ENCODE results near the gene MAGI1.
A peak's percentile ranks its signal among the peaks of the same experiment; 100 is the strongest.
"Not testable (repeated sequence)": the region's sequence is repeated elsewhere in the genome, so short reads cannot be mapped to it uniquely, and the experiment has no call there.

Gene MAGI1

GRCh38 chr3:66029014-66029413, 9.7 kb downstream of the MAGI1 start:
- H3K27ac Mint-ChIP-seq: no peak overlapping the region
- H3K36me3 Mint-ChIP-seq: no peaks in the 10 kb centered on the region
- H3K4me3 Mint-ChIP-seq: no peak overlapping the region
- peak; percentile 8 for ATAC-seq
- no peaks in the 10 kb centered on the region for H3K4me1 Mint-ChIP-seq
- no peaks in the 10 kb centered on the region for H3K27me3 Mint-ChIP-seq
- H3K9me3 Mint-ChIP-seq: peaks cover 3% of the 10 kb centered on the region

GRCh38 chr3:66028457-66028856, 10.3 kb downstream of the MAGI1 start:
- no peak for ATAC-seq
- H3K27ac Mint-ChIP-seq: no peak overlapping the region
- H3K27me3 Mint-ChIP-seq: no peaks in the 10 kb centered on the region
- peaks cover 3% of the 10 kb centered on the region for H3K9me3 Mint-ChIP-seq
- H3K36me3 Mint-ChIP-seq: no peaks in the 10 kb centered on the region
- no peaks in the 10 kb centered on the region for H3K4me1 Mint-ChIP-seq
- no peak overlapping the region for H3K4me3 Mint-ChIP-seq

GRCh38 chr3:66027099-66027498, 11.6 kb downstream of the MAGI1 start:
- H3K27ac Mint-ChIP-seq, H3K4me3 Mint-ChIP-seq: not testable (repeated sequence)

GRCh38 chr3:66023738-66024385, 14.9 kb downstream of the MAGI1 start:
- ATAC-seq: no peak

More at GRCh38 chr3:66027099-66027498, 11.6 kb downstream of the MAGI1 start:
- H3K4me1 Mint-ChIP-seq, H3K27me3 Mint-ChIP-seq, H3K36me3 Mint-ChIP-seq, ATAC-seq, H3K9me3 Mint-ChIP-seq: not testable (repeated sequence)

GRCh38 chr3:66023229-66023628, 15.5 kb downstream of the MAGI1 start:
- Mint-ChIP-seq H3K36me3 (no peaks in the 10 kb centered on the region), H3K9me3 (peaks cover 3% of the 10 kb centered on the region), H3K27ac (no peak overlapping the region), H3K27me3 (no peaks in the 10 kb centered on the region), H3K4me3 (no peak overlapping the region), H3K4me1 (no peaks in the 10 kb centered on the region)
- ATAC-seq: no peak

More at GRCh38 chr3:66023738-66024385, 14.9 kb downstream of the MAGI1 start:
- Mint-ChIP-seq H3K4me3 (no peak overlapping the region), H3K9me3 (peaks cover 3% of the 10 kb centered on the region), H3K27ac (no peak overlapping the region), H3K36me3 (no peaks in the 10 kb centered on the region), H3K27me3 (no peaks in the 10 kb centered on the region), H3K4me1 (no peaks in the 10 kb centered on the region)

- Mint-ChIP-seq H3K4me3 (no peak overlapping the region), H3K27me3 (no peaks in the 10 kb centered on the region), H3K4me1 (no peaks in the 10 kb centered on the region), H3K27ac (no peak overlapping the region), H3K9me3 (peaks cover 3% of the 10 kb centered on the region), H3K36me3 (no peaks in the 10 kb centered on the region)
- ATAC-seq: no peak
Observed at GRCh38 chr3:66021731-66022131, 17.0 kb downstream of the MAGI1 start.

GRCh38 chr3:66019896-66020295, 18.8 kb downstream of the MAGI1 start:
- H3K4me3 Mint-ChIP-seq: no peak overlapping the region
- no peaks in the 10 kb centered on the region for H3K9me3 Mint-ChIP-seq

GRCh38 chr3:66018057-66019033, 20.4 kb downstream of the MAGI1 start:
- H3K27ac Mint-ChIP-seq: no peak overlapping the region
- no peak for ATAC-seq
- no peaks in the 10 kb centered on the region for H3K9me3 Mint-ChIP-seq
- no peaks in the 10 kb centered on the region for H3K36me3 Mint-ChIP-seq
- no peak overlapping the region for H3K4me3 Mint-ChIP-seq
- no peaks in the 10 kb centered on the region for H3K27me3 Mint-ChIP-seq
- H3K4me1 Mint-ChIP-seq: no peaks in the 10 kb centered on the region

More at GRCh38 chr3:66019896-66020295, 18.8 kb downstream of the MAGI1 start:
- no peaks in the 10 kb centered on the region for H3K27me3 Mint-ChIP-seq
- H3K4me1 Mint-ChIP-seq: no peaks in the 10 kb centered on the region
- H3K36me3 Mint-ChIP-seq: no peaks in the 10 kb centered on the region
- ATAC-seq: no peak
- H3K27ac Mint-ChIP-seq: no peak overlapping the region

- no peaks in the 10 kb centered on the region for H3K36me3 Mint-ChIP-seq
- no peak for ATAC-seq
- no peaks in the 10 kb centered on the region for H3K9me3 Mint-ChIP-seq
- no peaks in the 10 kb centered on the region for H3K27me3 Mint-ChIP-seq
- no peaks in the 10 kb centered on the region for H3K4me1 Mint-ChIP-seq
- H3K27ac Mint-ChIP-seq: no peak overlapping the region
- H3K4me3 Mint-ChIP-seq: no peak overlapping the region
Observed at GRCh38 chr3:66017591-66017990, 21.1 kb downstream of the MAGI1 start.

- ATAC-seq: no peak
- H3K36me3 Mint-ChIP-seq: no peaks in the 10 kb centered on the region
- no peaks in the 10 kb centered on the region for H3K27me3 Mint-ChIP-seq
- no peak overlapping the region for H3K4me3 Mint-ChIP-seq
- no peaks in the 10 kb centered on the region for H3K9me3 Mint-ChIP-seq
- H3K27ac Mint-ChIP-seq: no peak overlapping the region
- H3K4me1 Mint-ChIP-seq: no peaks in the 10 kb centered on the region
Observed at GRCh38 chr3:66017084-66017483, 21.6 kb downstream of the MAGI1 start.

- ATAC-seq: no peak
- no peaks in the 10 kb centered on the region for H3K9me3 Mint-ChIP-seq
- no peaks in the 10 kb centered on the region for H3K36me3 Mint-ChIP-seq
- H3K27ac Mint-ChIP-seq: no peak overlapping the region
- H3K4me1 Mint-ChIP-seq: no peaks in the 10 kb centered on the region
- no peak overlapping the region for H3K4me3 Mint-ChIP-seq
- no peaks in the 10 kb centered on the region for H3K27me3 Mint-ChIP-seq
Observed at GRCh38 chr3:66015841-66016240, 22.9 kb downstream of the MAGI1 start.

GRCh38 chr3:66014651-66015050, 24.1 kb downstream of the MAGI1 start:
- no peaks in the 10 kb centered on the region for H3K9me3 Mint-ChIP-seq
- no peak for ATAC-seq
- H3K4me1 Mint-ChIP-seq: no peaks in the 10 kb centered on the region
- H3K27me3 Mint-ChIP-seq: no peaks in the 10 kb centered on the region
- no peaks in the 10 kb centered on the region for H3K36me3 Mint-ChIP-seq
- no peak overlapping the region for H3K27ac Mint-ChIP-seq
- no peak overlapping the region for H3K4me3 Mint-ChIP-seq

GRCh38 chr3:66014056-66014455, 24.7 kb downstream of the MAGI1 start:
- no peaks in the 10 kb centered on the region for H3K9me3 Mint-ChIP-seq
- no peak for ATAC-seq
- no peak overlapping the region for H3K4me3 Mint-ChIP-seq
- peaks cover under 1% of the 10 kb centered on the region for H3K27me3 Mint-ChIP-seq
- no peaks in the 10 kb centered on the region for H3K4me1 Mint-ChIP-seq
- H3K36me3 Mint-ChIP-seq: no peaks in the 10 kb centered on the region
- H3K27ac Mint-ChIP-seq: no peak overlapping the region

- no peaks in the 10 kb centered on the region for H3K4me1 Mint-ChIP-seq
- H3K27me3 Mint-ChIP-seq: peaks cover 13% of the 10 kb centered on the region
- no peaks in the 10 kb centered on the region for H3K36me3 Mint-ChIP-seq
- H3K9me3 Mint-ChIP-seq: no peaks in the 10 kb centered on the region
- no peak for ATAC-seq
- H3K4me3 Mint-ChIP-seq: no peak overlapping the region
- no peak overlapping the region for H3K27ac Mint-ChIP-seq
Observed at GRCh38 chr3:66012711-66013110, 26.0 kb downstream of the MAGI1 start.

- no peak overlapping the region for H3K27ac Mint-ChIP-seq
- no peak for ATAC-seq
- H3K9me3 Mint-ChIP-seq: no peaks in the 10 kb centered on the region
- no peaks in the 10 kb centered on the region for H3K4me1 Mint-ChIP-seq
- H3K27me3 Mint-ChIP-seq: peaks cover 13% of the 10 kb centered on the region
- H3K36me3 Mint-ChIP-seq: no peaks in the 10 kb centered on the region
- no peak overlapping the region for H3K4me3 Mint-ChIP-seq
Observed at GRCh38 chr3:66010739-66011655, 27.7 kb downstream of the MAGI1 start.
